ENCODE data around the gene MYOM1.

The MYOM1 gene

DNA sequence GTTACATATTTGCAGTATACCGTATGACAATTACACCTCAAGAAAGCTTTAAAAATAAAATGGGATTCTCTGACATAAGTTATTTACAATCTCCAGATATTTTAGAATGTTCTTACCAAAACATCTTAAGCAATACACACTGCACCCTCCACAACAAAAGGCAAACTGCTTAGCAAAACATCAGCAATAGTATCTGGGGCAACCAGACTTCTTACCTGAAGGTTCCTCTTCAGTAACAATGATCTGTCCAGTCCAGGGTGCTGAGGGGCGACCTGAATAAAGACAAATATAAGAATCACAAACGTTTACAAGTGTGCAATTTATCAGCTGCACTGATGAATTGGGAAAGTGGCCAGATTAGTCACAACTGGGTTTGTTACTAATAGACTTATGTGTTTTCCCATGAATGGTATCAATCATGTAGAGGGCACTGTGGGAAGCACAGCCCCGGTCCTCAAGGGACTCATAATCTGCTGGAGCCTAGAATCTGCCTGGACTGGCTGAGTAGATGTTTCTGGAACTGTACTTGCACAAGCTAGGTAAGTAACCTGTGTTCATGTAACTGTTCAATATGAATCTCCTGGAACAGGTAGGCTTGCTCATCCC, 70.7 kb downstream of the MYOM1 start:
- DNase-seq, result no peak

DNA sequence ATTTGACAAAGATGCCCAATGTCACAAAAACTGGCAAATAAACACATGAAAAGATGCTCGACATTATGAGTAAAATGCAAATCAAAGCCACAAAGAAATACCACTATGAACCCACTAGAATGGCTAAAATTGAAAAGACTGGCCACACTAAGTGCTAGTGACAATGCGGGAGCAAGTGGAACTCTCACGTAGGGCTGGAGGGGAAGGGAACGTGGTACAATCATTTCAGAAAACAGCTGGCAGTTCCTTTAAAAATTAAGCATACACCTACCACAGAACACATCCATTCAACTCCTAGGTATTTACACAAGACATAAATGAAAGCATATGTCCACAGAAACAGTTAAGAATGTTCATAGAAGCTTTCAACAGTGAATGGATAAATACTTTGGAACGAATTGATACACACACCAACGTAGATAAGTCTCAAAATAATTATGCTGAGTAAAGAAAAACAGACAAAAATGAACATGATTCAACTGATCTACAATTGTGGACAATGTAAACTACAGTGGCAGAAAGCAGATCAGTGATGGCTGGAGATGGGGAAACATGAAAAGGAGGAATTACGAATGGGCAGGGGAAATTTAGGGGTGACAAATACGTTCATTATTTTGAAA, 71.7 kb downstream of the MYOM1 start:
- no peak for DNase-seq

DNA sequence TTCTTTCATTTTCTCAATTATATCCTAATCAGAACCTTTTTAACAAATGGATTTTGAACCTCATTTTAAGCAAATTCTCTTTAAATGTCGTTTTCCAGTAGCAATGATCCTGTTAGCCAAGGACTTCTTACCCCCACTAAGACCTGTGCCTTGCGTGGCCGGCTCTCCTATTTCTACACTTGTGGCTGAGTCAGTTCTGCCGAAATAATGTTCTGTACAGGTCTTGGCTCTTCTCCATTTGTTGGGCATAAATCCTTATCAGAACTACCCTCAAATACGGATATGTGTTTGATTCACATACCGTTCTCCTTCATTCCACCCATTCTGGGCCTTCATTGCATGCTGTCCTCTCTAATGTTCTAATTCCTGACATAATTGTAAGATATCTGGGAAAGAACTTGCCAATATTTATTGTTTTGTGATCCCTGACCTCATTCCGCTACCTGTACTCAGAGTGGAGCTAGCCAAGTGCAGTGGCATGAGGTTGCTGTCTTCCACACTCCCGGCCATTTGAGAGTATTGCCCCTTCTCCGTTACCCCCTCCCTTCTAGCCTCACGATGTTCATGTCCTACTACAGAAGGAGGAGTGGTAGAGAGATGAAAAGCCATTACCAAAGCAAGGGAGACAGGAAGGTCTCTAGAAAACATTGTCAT, 78.7 kb downstream of the MYOM1 start:
- no peak for DNase-seq

DNA sequence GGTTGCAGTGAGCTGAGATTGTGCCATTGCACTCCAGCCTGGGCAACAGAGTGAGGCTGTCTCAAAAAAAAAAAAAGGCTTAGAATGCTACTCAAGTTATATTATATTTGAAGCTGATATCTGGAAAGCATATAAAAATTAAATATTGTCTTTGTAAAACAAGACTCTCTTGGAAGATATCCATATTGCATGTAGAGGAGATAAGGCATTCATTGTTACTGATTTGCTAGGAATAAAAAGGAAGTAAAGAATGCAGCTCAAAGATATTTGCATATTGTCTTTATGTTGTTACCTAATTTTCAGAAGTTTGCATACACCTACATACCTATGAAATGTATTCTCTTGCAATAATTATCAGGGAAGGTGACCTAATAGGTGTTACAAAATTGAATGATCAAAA, 79.4 kb downstream of the MYOM1 start:
- DNase-seq, result no peak

DNA sequence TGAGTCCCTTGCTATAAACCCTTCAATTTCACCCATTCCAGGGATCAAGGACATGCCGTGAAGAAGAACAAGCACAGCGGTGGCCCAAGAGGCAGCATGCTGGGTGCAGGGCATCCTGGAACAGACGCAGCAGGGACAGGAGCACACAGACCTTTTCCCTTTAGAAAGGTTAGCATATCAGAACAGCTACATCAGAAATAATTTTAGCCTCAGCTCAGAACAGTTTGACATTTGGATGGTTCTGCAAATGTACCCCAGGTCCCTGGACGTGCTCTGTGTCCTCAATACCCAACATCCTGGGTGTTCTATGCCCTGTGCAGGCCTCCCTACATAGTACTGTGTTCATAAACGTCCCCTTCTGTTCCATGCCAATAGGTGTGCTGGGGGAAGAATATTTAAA, 80.4 kb downstream of the MYOM1 start:
- DNase-seq, result no peak

DNA sequence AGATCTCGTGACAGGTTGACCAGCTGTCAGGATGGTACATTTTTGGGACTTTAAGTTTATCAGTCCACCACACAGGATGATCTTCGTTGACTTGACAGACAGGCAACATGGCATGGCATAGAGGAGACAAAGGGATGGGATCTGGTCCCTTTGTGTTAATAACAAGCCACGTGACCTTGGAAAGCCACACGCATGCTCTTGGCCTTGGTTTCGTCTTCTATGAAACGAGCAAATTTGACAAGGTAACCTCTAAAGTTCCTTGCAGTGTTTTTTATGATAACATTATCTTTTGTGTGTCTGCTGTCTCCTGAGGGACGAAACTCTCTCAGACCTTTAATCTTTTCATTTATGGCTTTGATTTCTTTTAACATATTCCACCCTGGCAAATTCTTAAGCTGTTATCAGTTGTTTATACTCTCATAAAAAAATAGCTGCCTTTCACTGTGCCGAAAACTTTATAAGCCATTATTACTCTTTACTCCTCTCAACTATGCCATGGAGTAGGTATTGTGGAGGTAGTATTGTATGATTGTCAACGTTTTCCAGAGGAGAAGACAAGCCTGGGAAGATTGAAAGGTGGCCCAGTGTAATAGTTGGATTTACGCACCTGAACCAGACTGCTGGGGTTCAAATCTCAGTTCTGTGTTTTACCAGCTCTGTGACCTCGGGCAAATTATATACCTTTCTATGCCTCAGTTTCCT, 81.3 kb downstream of the MYOM1 start:
- DNase-seq, result no peak

DNA sequence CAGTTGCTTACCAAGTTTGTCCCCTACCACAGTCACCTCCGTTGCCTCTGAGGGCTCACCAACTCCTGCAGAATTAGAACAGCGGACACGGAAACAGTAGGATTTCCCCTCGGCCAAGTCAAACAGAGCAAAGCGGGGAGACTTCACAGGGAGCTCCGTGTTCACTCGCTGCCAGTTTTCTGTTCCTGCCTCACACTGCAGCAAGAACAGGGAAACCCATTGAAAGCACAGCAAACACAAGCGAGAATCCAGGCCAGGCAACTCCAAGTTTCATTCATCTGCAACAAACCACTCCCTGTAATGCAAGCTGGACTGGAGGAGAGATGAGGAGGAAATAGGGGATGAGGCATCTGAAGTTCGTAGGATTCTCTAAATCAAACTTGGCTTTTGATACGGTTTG, 84.2 kb downstream of the MYOM1 start:
- DNase-seq, result no peak

DNA sequence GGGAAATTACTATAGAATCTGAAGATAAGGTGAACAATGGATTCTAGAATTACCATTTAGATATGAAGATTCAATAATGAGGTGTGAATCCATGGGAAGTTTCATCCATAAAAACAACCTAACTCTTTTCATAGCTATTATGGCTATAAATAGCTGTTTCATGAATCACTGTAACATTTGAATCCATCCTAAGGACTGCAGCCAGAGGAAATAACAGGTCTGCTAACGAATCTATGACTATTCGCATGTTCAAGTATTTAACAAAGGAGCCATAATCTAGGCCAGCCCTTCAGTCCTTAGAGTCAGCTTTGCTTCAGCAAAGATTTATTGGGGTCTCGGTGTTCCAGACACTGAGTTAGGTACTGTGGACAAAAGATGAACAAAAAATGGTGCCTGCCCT, 87.1 kb downstream of the MYOM1 start:
- no peak for DNase-seq

DNA sequence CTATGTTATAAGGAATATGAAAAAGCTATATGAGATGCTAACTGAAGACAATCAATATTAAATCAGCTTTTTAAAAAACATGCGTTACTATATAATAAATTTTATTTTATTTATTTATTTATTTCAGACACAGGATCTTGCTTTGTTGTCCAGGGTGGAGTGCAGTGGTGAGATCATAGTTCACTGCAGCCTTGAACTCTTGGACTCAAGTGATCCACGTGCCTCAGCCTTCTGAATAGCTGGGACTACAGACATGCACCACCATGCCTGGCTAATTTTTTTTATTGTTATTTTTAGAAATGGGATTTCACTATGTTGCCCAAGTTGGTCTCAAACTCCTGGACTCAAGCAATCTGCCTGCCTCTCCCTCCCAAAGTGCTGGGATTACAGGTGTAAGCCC, 89.4 kb downstream of the MYOM1 start:
- DNase-seq, result no peak

DNA sequence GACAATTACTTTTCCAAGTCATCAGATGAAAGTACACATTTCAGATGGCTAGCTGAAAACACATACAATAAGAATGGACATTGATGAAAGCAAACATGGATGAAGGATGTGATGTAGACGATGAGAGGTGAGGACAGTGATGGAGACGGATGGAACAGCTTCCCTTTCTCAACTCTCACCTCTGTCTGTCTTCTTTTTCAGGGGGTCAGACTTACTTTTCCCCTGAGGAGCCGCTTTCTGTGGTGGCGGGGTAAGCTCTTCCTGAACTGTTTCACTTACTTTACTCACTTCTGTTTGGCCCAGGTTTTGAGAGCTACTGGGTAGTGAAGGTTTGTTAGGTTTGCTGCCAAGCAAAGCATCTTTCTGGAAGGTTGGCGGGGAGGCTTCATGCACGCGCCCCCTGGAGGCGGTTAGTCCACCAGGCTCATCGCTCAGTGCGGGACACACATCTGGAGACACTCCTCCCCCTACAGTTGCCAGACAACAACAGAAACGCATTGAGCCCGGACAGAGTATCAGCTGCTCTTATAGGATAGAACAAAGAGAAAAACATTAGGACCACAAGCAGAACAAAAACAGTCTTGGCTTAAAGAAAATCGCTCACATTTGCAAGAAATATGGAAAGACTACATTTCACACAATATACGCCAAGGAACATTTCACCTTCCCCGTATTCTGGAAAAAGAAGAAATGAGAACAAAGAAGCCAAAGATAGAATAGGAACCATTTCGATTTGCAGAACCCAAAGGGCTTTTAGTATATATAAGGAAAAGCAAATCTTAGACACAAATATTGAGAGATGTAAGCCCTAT, 90.5 kb downstream of the MYOM1 start:
- peak; percentile 73 for DNase-seq

DNA sequence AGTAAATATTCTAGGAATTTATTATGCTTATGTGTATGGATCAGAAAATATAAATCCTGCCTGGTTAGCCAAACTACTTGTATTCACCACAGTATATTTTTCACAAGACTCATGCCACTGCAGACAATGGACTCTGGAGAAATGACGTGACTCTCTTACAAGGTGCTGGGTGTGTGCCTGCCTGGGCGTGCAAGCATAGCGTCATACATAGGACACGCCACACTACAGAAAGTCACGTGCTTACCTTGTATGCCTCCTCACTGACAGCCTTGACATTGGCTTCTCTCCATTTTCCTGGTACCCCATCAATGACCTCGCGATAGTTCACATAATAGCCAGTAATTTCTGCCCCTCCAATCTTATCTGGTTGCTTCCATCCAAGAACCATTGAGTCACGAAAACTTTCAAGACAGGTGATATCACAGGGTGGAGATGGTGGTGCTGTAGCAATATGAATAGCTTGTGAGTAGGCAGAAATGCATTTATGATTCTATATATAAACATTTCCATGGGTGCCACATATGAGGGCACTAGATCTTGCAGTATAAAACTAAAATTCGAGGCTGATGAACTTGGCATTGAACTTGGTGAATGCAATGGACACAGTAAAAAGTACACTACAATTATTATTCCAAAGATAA, 93.2 kb downstream of the MYOM1 start:
- DNase-seq, result no peak

DNA sequence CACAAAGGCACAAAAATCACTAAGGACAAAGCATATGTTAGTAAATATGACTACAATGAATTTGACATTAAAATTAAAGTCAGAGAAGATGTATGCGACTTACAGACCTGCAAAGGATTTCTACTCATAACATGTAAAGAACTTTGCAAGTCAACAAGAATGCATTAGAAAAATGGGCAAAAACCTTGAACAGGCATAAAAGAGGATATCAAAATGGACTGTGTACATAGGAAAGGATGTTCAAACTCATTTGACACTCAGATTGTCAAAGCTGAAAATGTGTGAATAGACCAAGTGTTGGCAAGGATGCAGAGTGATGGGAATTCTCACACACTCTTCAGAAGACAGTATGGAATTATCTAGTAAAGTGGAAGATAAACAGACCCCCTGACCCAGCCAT, 94.9 kb downstream of the MYOM1 start:
- DNase-seq, result no peak

DNA sequence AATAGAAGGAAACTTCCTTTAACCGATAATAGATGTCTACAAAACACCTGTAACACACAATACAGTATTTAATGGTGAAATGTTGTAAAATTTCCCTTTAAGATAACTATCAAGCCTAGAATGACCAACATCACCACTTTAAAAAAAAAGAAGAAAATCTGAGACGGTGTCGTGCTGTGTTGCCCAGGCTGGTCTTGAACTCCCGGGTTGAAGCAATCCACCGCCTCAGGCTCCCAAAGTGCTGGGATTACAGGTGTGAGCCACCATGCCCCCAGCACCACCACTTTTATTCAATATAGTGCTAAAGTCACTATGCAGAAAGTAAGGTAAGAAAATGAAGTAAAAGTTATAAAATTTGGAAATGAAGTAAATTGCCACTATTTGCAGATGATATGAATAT, 96.9 kb downstream of the MYOM1 start:
- no peak for DNase-seq

DNA sequence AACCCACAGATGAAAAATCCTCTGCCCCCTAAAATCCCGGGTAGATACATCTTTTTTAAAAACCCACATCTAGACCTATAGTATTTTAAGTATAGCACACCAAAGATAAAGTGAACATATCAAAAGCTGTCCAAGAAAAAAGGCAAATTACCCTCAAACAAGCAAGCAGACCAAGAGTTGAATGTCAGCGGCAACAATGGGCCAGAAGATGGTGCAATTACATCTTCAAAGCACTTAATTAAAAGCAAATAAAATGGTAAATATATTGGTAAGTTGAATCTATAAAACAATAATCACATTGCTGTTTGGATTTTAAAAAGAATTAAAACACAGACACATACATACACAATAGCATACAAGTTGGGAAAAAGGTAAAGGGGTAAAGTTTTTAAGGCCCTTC, 98.5 kb downstream of the MYOM1 start:
- no peak for DNase-seq

DNA sequence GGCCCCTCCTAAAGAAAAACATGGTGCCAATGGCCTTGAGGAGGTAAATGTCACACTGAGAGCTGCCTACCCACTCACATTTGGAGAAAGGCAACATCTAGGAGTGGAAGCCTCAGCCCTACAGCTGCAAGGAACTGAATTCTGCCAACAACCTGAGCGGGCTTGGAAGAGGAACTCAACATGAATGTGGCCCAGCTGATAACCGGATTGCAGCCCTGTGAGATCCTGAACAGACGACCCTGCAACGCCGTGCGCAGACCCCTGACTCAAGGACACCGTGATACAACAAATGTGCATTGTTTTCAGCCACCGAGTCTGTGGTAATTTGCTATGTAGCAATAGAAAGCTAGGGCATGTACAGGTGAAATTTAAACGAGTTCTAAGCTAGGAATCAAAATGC, 99.4 kb downstream of the MYOM1 start:
- no peak for DNase-seq

DNA sequence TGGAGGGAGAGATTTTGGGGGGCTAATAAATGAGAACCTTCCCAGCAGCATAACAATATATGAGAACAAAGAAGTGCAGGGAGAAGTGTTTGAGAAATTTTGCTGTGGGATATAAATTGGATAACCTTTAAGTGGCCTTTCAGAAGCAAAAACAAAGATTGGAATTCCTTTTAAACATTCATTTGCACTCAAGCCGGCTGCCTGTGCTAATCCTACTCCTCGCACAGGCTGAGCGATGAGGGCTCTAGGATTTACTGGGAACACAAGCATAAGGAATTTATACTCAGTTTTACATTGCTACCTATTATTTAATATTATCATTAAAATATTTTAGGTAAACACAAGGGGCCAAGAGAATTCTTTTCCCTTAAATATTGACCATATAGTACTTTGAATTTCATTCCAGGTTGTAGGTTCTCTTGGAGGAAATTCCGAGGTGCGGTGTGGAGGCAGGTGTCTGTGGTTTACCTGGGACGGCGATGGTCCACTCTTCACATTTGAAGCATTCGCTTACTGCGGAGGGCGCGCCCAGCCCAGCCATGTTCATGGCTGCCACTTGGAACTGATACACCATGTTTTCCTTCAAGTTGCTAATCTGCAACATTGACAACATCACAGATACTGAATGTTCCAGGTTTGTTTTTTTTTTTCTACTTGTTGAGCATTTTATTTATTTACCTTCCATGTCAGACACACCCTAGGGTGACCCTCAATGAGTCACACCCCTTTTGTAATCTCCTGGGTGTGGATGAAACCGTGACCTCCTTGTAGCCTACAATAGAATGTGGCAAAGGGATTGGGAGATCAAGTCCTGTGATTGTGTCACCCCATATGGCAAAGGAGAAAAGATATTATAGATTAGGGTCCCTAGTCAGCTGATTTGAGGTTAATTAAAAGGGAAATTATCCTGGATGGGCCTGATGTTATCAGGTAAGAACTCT, 100.1 kb downstream of the MYOM1 start:
- DNase-seq, result no peak

DNA sequence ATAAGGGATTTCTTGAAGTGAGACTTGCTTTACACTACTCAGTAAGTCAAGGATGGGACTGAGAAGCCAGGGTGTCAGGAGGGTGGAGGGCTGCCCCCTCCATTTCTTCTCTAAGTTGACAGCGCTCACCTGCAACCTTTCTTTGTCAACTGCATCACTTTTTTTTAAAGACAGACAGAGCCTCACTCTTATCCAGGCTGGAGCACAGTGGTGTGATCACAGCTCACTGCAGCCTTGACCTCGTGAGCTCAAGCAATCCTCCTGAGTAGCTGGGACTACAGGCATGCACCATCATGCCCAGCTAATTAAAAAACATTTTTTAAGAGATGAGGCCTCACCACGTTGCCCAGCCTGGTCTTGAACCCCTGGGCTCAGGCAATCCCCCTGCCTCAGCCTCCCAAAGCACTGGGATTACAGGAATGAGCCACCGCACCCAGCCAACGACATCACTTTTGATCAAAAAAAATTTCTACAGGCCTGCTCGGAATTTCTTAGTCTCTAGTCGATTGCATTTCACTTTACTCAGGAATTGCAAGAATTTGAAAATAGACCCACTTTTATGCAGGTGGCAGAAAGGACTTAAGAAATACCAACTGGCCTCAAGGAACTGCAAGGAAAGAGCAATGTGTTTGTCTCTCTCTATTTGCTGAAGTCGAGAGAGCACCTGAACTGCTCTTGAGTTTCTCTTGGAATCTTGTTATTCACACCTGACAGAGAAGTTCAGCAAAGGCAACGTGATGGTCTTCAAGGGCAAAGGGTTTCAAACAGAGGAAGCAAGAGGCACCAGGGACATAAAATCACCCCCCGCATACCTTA, 101.4 kb downstream of the MYOM1 start:
- no peak for DNase-seq

DNA sequence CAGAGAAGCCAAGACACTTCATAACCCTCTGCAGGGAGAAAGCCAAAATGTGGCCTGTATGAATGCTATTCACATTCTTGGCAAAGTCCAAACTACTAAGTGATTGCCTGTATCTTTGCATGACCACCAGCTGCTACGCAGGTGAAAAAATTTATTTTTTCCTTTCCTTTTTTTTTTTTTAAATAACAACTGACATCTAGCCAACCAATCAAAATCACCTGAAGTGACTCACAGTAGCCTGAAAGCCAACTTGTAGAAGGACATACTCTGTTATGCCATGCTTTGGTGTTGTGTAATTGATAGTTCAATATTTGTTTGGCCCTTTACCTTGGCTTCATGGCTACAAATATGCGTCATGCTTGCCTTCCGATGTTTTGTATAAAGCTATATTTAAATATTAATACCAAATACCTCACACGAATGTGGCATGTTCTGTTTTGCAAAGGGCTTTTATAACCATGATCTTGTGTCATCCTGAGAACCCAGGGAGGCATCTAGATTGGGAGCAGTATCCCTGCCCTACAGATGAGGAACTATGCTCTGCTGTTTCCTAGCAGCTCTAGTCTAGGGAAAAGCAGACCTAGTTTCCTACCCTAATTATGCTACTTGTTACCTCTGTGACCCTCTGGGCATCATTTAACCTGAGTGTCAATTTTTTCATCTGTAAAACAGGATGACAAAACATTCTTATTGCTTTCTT, 102.1 kb downstream of the MYOM1 start:
- no peak for DNase-seq

DNA sequence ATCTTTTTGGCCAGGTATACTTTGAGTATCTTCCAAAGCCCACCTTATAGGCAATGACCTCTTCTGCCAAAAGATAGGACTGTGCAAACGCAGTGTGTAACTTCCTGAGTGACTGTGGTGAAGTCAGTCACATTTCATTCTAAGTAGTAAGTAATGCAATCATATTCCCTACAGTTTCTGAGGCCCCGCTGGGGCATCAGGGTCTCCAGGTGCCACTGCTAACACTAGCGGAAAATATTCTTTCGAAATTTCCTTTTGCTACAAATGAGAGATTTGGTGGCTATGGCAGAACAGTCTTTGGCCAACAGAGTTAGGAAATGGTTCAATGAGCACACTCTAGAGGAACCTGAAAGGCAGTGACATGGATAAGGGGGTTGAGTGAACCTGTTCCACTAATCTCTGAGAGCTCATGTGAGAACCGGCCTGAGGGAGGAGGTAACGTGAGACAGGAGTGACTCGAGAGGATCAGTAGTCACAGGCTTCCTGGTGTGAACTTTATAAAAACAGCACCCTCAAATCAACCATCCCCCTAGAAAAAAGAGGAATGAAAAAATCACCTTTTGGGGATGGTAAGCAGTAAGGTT, 104.2 kb downstream of the MYOM1 start:
- DNase-seq, result no peak

DNA sequence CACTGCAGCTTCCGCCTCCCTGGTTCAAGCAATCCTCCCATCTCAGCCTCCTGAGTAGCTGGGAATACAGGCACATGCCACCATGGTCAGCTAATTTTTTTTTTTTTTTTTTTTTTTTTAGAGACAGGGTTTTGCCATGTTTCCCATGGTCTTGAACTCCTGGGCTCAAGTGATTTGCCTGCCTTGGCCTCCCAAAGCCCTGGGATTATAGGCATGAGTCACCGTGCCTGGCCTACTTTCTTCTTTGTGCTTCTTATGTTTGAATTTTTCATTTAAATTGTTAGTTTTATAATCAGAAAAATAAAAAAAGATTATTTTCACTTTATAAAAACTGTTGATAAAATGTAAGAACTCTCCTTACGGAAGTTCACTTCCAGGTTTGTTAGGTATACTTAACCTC, 105.3 kb downstream of the MYOM1 start:
- no peak for DNase-seq

All from KG1 (cell line).